Upper lobe of left lung (tissue), 4 donors: ENCODE measurements around the gene PLEKHG4.

Source experiments
- EP300 ChIP-seq, 4 donors: sonication (generic); formaldehyde crosslinking; IDR thresholded peaks; one replicate each; pipeline ENCODE4 v1.5.1; 2017; ENCODE audit warnings: antibody characterized with exemption in 4 of 4, control low read depth in 2 of 4
- POLR2A ChIP-seq, 4 donors: fragments of 450-650 bp; IDR thresholded peaks; one replicate each; pipeline ENCODE4 v1.5.1; 2016 to 2017; ENCODE audit warnings: antibody characterized with exemption in 4 of 4, mild to moderate bottlenecking in 2 of 4
- POLR2AphosphoS5 ChIP-seq, 2 donors: sonication (generic); formaldehyde crosslinking; IDR thresholded peaks; one replicate each; pipeline ENCODE4 v1.5.1; 2017; ENCODE audit warnings: antibody characterized with exemption in 2 of 2
- TF ChIP-seq, protein P1 (sequence below), 6 experiments: fragments of 450-650 bp in 4 of 6; fragments of 200-600 bp in 2 of 6; sonication (generic) in 2 of 6; IDR thresholded peaks; one replicate each; pipeline ENCODE4 v1.5.1; 2016 to 2019; ENCODE audit warnings: antibody characterized with exemption in 6 of 6

DNA sequence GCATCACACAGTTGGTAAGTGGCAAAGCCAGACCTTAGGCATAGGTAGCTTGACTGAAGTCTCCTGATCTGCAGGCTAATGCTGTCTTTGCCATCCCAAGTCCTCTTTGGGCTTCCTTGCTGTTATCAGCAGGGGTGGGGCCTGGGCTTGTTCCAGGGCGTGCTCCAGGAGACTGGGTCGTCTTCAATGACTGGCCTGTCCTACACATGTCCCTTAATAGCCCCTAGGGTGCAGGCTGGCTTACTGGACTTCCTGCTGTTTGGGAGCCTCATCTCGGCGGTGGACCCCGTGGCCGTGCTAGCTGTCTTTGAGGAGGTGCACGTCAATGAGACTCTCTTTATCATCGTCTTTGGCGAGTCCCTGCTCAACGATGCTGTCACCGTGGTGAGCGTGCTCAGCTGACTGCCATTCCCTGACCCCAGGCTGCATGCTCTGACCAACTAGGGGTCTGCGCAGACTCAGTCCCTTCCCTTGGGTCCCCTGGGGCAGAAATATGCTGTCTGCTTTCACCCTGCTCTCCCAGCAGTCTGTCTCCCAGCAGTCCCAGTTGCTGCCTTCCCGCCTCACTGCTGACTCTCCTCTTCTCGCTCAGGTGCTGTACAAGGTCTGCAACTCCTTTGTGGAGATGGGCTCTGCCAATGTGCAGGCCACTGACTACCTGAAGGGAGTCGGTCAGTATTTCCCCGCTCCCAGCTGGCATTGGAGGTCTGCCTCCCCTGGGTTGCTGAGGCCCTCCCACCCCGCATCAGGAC, 24.4 kb upstream of the PLEKHG4 start:
- TF ChIP-seq, protein P1, sequence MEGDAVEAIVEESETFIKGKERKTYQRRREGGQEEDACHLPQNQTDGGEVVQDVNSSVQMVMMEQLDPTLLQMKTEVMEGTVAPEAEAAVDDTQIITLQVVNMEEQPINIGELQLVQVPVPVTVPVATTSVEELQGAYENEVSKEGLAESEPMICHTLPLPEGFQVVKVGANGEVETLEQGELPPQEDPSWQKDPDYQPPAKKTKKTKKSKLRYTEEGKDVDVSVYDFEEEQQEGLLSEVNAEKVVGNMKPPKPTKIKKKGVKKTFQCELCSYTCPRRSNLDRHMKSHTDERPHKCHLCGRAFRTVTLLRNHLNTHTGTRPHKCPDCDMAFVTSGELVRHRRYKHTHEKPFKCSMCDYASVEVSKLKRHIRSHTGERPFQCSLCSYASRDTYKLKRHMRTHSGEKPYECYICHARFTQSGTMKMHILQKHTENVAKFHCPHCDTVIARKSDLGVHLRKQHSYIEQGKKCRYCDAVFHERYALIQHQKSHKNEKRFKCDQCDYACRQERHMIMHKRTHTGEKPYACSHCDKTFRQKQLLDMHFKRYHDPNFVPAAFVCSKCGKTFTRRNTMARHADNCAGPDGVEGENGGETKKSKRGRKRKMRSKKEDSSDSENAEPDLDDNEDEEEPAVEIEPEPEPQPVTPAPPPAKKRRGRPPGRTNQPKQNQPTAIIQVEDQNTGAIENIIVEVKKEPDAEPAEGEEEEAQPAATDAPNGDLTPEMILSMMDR (IDR thresholded peaks at IDR 0.05) = no peak
- TF ChIP-seq POLR2A (IDR thresholded peaks at IDR 0.05) = no peak
- no peak for TF ChIP-seq POLR2AphosphoS5 (IDR thresholded peaks at IDR 0.05)
- no peak for TF ChIP-seq EP300 (IDR thresholded peaks at IDR 0.05)
